ENCODE measurements around the gene REEP1.

DNA sequence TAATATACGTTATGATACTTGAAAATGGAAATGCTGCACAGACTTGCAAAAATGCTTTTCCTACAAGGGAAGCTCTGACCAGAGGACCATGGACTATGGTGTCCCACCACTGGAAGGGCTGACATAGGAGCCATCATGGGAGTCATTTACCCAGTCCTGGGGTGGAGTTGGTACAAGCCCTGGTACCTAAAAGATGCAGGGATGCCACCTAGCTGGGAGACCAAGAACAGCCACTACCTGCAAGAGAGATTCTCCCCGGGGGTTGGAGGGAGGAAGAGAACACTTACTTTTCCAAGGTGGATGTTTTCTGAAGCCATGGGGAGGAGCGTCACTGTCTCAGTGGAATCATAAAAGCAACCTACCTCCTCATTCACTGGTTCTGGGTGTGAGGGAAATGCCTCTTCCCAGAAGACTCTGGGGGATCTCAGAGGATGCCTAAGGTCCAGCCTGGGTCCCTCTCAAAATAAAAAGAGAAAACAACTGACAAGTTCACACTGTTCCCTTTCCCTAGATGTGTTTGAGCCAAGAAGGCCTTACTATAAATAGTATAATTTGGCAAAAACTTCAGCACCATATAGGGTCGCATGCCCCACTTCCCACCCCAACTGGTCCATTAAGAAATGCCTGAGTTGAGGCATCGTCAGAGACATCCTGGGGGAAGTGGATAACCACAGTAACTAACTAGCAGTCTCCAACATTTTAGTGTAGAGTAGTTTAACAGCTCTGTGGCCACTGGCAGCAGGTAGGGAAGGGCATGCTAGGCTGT lies 39.9 kb downstream of the REEP1 start:
- no peak for TF ChIP-seq POLR2AphosphoS5 (IDR thresholded peaks at IDR 0.05; ENCODE audit: low read depth, low read length)
- no peak for TF ChIP-seq POLR2A (IDR thresholded peaks at IDR 0.05; ENCODE audit: low read depth, low read length)
- no peak for TF ChIP-seq SPI1 (IDR thresholded peaks at IDR 0.05; ENCODE audit: low read depth, low read length)
- TF ChIP-seq POU2F2 (IDR thresholded peaks at IDR 0.05; ENCODE audit: low read depth, low read length): no peak
